Transverse colon (tissue), 4 donors: ENCODE results near the gene IGSF9B. TPM values are rescaled to one million over a fixed set of nuclear protein-coding genes. Genes with fewer than 3 reads are reported as not detected.

ENCODE experiments used
- DNase-seq: peaks from one replicate; pipeline ENCODE4 v3.0.0-alpha.2; 2019
- H3K27ac ChIP-seq, 4 donors: fragments of 200-600 bp; sonication (generic); 2 replicates each; pipeline ENCODE4 v1.5.1; 2016 to 2018; ENCODE audit warnings: inconsistent platforms in 4 of 4
- H3K27me3 ChIP-seq: fragments of 200-600 bp; sonication (generic); 2 replicates; pipeline ENCODE4 v1.5.1; 2017; ENCODE audit warnings: inconsistent platforms
- H3K36me3 ChIP-seq, 4 donors: fragments of 200-600 bp; sonication (generic); 2 replicates each; pipeline ENCODE4 v1.5.1; 2017 to 2019; ENCODE audit warnings: inconsistent platforms in 4 of 4
- H3K4me1 ChIP-seq, 4 donors: fragments of 200-600 bp; sonication (generic); 2 replicates each; pipeline ENCODE4 v1.5.1; 2017 to 2020; ENCODE audit warnings: inconsistent platforms in 4 of 4
- H3K4me3 ChIP-seq, 4 donors: fragments of 200-600 bp; sonication (generic); 1 replicate in 1 of 4; 2 replicates in 3 of 4; pipeline versions ENCODE4 v1.5.1 to v1.6.1; 2017 to 2019; ENCODE audit warnings: inconsistent platforms in 4 of 4
- H3K9me3 ChIP-seq, 2 donors: fragments of 200-600 bp; sonication (generic); 2 replicates each; pipeline ENCODE4 v1.5.1; 2017 to 2019; ENCODE audit warnings: inconsistent platforms in 2 of 2
- EP300 ChIP-seq: sonication (generic); formaldehyde crosslinking; IDR thresholded peaks from one replicate; pipeline ENCODE4 v1.6.1; 2017; ENCODE audit warnings: antibody characterized with exemption, low read depth
- POLR2A ChIP-seq: fragments of 450-650 bp; IDR thresholded peaks from one replicate; pipeline ENCODE4 v1.6.1; 2016; ENCODE audit warnings: antibody characterized with exemption, mild to moderate bottlenecking, moderate library complexity
- POLR2AphosphoS5 ChIP-seq, 3 donors: sonication (generic); formaldehyde crosslinking; IDR thresholded peaks; one replicate each; pipeline ENCODE4 v1.6.1; 2016; ENCODE audit warnings: antibody characterized with exemption in 3 of 3
- WGBS, 2 donors: methylation state at CpG; one replicate each; pipeline ENCODE4 v1.1.5; 2018; ENCODE audit warnings: low coverage in 1 of 2; 5-methylcytosine and 5-hydroxymethylcytosine counted together
- in situ Hi-C, 4 donors: fragments of 200-750 bp; cut with MboI; loops; one replicate each; pipeline versions ENCODE4 v1.15.0 to v1.15.1; 2017; ENCODE audit warnings: low sequenced_read_pairs in 3 of 4, low pct_ligation_motif_present in 1 of 4, low pct_unique_long_range_greater_than_20kb in 1 of 4
- intact Hi-C: fragments of 100-400 bp; cut with DNase I; formaldehyde crosslinking; loops from one replicate; pipeline ENCODE4 v1.15.1; 2023; ENCODE audit warnings: low total_unique reads
- total RNA-seq, 4 donors: library from RNA; depleted of rRNA; stranded (reverse); fragments of >200 nt; gene quantifications; one replicate each; pipeline ENCODE4 v1.1.0, GENCODE V29; 2016
- TF ChIP-seq, protein P1 (sequence below), 5 experiments: fragments of 200-600 bp in 3 of 5; fragments of 450-650 bp in 2 of 5; sonication (generic) in 3 of 5; IDR thresholded peaks; 1 replicate in 2 of 5; 2 replicates in 3 of 5; pipeline ENCODE4 v1.5.1; 2016 to 2017; ENCODE audit warnings: antibody characterized with exemption in 5 of 5, inconsistent platforms in 3 of 5, mild to moderate bottlenecking in 2 of 5, moderate library complexity in 1 of 5

Gene IGSF9B
- total RNA-seq, 4 donors from 2014 or later, result 2.6 to 15.3 (median 4.9) TPM

DNA sequence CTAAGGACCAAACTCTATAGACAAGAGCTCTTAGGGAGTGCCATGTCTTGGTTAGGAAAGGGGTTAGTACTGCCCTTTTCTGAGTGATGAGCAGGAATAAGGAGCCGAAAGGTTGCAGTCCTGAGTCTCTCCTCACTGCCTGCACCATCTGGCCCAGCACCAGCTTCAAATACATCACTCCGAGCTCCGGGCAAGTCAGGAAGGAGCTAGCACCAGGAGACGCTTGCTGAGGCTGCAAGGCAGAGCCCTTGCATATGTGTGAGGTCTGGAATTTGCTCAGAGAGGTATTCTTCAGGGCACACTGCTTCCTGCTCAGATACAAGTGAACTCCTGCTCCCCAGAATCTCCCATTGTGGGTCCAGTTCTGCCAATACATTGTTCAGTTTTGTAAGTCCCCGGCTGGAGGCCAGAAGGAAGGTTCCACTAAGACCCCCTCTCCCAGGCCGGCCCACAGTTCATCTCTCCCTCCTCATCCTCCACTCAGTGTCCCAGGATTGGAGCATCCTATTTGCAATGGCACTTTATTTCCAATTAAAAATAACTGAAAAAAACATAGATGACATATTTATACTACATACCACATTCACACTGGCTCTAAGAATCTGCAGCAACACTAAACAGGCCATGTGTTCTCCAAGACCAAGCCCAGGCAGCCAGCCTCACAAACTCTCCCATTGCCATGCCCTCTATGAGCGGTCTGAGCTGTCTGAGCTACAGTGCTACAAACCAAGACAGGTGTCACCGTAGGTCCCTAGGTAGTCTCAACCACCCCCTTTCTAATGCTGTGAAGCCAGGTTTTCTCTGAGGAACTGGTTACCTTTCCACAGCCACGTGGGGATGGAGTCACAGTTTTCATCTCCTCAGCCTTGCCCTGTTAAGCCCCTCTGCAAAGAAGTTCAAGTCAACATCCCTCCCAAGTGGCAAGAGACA, 56.3 kb downstream of the IGSF9B start:
- intact Hi-C loops, result no loop called here
- TF ChIP-seq POLR2AphosphoS5 (IDR thresholded peaks at IDR 0.05) (no peak), EP300 (no peak), POLR2A (no peak)
- TF ChIP-seq, protein P1, sequence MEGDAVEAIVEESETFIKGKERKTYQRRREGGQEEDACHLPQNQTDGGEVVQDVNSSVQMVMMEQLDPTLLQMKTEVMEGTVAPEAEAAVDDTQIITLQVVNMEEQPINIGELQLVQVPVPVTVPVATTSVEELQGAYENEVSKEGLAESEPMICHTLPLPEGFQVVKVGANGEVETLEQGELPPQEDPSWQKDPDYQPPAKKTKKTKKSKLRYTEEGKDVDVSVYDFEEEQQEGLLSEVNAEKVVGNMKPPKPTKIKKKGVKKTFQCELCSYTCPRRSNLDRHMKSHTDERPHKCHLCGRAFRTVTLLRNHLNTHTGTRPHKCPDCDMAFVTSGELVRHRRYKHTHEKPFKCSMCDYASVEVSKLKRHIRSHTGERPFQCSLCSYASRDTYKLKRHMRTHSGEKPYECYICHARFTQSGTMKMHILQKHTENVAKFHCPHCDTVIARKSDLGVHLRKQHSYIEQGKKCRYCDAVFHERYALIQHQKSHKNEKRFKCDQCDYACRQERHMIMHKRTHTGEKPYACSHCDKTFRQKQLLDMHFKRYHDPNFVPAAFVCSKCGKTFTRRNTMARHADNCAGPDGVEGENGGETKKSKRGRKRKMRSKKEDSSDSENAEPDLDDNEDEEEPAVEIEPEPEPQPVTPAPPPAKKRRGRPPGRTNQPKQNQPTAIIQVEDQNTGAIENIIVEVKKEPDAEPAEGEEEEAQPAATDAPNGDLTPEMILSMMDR (IDR thresholded peaks at IDR 0.05), result no peak
- Histone ChIP-seq H3K27ac (no peak overlapping the region), H3K4me3 (no peak overlapping the region), H3K9me3 (no peaks in the 10 kb centered on the region), H3K36me3 (no peaks in the 10 kb centered on the region), H3K27me3 (no peaks in the 10 kb centered on the region), H3K4me1 (no peaks in the 10 kb centered on the region)
- 90 to 100% methylated on average over 1 to 9 of the region's 9 CpGs for WGBS, 2 donors
- DNase-seq, result no peak
- in situ Hi-C loops, result no loop called here

DNA sequence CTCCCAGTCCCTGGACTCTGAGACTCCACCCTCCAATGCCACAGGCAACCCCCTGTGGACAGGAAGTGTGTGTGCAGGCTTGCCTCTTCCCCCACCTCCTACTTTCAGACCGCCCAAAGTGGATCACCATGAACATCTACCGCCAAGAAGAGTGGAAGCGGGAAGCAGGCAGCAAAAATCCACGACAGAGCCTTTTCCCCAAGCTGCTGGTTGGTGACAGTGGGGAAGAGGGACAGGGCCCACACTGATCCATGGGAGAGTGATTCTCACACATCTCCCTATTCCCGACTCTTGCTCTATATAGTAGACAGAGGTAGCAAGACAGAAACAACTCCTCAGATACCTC, 58.0 kb downstream of the IGSF9B start:
- Histone ChIP-seq H3K9me3 (no peaks in the 10 kb centered on the region), H3K27me3 (no peaks in the 10 kb centered on the region), H3K4me3 (no peak overlapping the region), H3K36me3 (no peaks in the 10 kb centered on the region), H3K4me1 (no peaks in the 10 kb centered on the region), H3K27ac (no peak overlapping the region)
- in situ Hi-C loops (no loop called here), intact Hi-C loops (no loop called here)
- TF ChIP-seq POLR2AphosphoS5 (IDR thresholded peaks at IDR 0.05) (no peak), POLR2A (no peak)
- WGBS, 2 donors, result 86% methylated on average over 5 of the region's 5 CpGs; no CpG with 5 or more reads in 1 of the 2 donors
- DNase-seq, result no peak

DNA sequence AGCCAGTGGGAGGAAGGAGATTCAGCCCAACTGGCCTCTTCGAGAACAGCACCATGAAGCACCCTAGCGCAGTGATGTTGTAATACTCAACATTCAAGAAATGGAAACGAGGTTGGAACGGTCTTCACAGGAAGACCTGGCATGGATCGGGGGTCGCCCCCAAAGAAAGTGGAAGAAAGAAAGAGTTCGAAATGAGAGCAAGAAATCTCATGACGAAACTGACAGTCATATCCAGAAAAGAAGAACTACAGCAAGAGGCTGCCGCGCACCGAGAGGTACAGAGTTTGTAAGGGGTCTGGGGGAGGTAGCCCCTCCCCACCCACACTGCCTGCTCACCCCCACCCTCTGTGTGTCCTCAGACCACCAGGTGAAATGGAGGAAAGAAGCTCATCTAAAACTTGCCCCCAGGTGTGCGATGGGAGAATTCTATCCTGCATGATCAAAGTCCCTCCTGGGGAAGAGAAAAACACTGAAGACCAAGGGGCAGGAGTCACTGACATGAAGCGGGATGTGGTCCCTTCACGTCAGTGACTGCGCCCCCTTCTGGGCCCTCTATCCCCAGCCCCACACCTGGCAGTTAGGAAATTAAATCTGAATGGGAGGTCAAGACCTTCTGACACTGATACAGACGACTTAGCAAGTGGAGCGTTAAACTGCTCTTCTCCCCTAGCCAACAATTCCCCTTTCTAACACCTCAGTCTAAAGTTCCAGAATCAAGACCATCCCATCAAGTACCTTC, 58.6 kb downstream of the IGSF9B start:
- no peak for TF ChIP-seq EP300
- Histone ChIP-seq H3K27me3 (no peaks in the 10 kb centered on the region), H3K4me3 (no peak overlapping the region), H3K9me3 (no peaks in the 10 kb centered on the region), H3K36me3 (no peaks in the 10 kb centered on the region), H3K4me1 (no peaks in the 10 kb centered on the region), H3K27ac (no peak overlapping the region)
- 72 to 88% methylated on average over 3 to 17 of the region's 17 CpGs for WGBS, 2 donors
- in situ Hi-C loops (no loop called here), intact Hi-C loops (no loop called here)
- no peak for DNase-seq

DNA sequence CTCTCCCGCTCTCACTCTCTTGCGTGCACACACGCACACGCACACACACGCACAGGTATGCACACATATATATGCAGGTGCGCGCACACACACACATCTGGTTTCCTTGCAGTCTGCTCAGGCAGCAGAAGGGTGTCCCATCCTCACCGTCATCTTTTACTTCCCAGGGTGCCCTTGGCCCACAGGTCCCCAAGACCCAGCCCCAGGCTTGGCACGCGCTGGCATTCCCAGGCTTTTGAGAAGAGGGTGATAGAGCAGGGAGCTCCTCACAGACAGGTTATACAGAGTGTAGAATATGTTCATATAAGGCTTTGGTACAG, 59.5 kb downstream of the IGSF9B start:
- WGBS, 2 donors, result 85 to 95% methylated on average over 4 to 10 of the region's 10 CpGs
- Histone ChIP-seq H3K36me3 (no peaks in the 10 kb centered on the region), H3K27me3 (no peaks in the 10 kb centered on the region), H3K4me1 (no peaks in the 10 kb centered on the region), H3K9me3 (no peaks in the 10 kb centered on the region), H3K4me3 (no peak overlapping the region), H3K27ac (no peak overlapping the region)
- in situ Hi-C loops, result no loop called here
- no peak for TF ChIP-seq EP300
- TF ChIP-seq, protein P1 (IDR thresholded peaks at IDR 0.05), result no peak
- TF ChIP-seq POLR2AphosphoS5 (IDR thresholded peaks at IDR 0.05), result no peak
- no peak for TF ChIP-seq POLR2A
- no peak for DNase-seq
- intact Hi-C loops, result no loop called here

DNA sequence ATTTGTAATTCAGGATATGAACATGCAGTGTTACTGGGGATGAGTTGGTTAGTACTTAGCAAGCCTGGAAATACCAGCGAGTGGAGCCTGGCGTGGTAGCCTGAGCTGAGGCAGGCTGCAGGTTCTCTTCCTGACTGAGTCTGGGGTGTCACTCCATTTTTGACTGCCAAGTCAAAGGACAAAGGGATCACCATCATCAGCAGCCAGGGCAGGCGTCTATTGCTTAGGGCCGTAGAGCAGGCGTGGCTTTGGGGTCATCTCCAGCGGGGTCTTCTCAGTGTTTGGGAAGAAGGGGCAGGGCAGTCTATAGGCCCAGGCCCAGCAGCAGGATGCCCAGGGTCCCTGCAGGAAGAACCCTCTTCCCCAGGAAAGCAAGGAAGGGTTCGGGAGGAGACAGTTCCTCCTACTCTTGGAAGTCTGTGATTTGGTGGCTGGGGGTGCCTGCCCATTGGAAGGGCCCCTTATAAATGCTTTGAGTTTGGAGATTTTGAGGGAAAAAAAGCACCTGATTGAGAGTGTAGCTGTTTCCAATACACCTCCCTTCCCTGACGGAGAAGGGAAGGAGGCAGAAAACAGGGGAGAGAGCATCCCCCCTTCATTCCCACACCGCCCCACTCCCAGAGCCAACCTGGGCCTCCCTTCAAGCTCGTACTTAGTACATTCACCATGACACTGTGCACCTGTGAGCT, 60.0 kb downstream of the IGSF9B start:
- Histone ChIP-seq H3K36me3 (no peaks in the 10 kb centered on the region), H3K4me3 (no peak overlapping the region), H3K27me3 (no peaks in the 10 kb centered on the region), H3K9me3 (no peaks in the 10 kb centered on the region), H3K27ac (no peak overlapping the region), H3K4me1 (no peaks in the 10 kb centered on the region)
- TF ChIP-seq POLR2A (no peak), EP300 (no peak), POLR2AphosphoS5 (IDR thresholded peaks at IDR 0.05) (no peak)
- TF ChIP-seq, protein P1 (IDR thresholded peaks at IDR 0.05), result no peak
- in situ Hi-C loops, result no loop called here
- WGBS, 2 donors, result 91 to 92% methylated on average over 3 to 10 of the region's 10 CpGs
- intact Hi-C loops, result no loop called here
- no peak for DNase-seq
